ENCODE results near the gene STARD3. TPM values are rescaled to one million over a fixed set of nuclear protein-coding genes. Genes with fewer than 3 reads are reported as not detected.

The STARD3 gene
- total RNA-seq, 1 donor from 2014 or later: 59.3 TPM

- intact Hi-C loops (cut with micrococcal nuclease): no loop called here
Measured at GRCh38 chr17:39618956-39619785, 17.8 kb upstream of the STARD3 start.

- intact Hi-C loops (cut with micrococcal nuclease): no loop called here
Measured at GRCh38 chr17:39619786-39620101, 17.2 kb upstream of the STARD3 start.

GRCh38 chr17:39621523-39622379 is 15.2 kb upstream of the STARD3 start:
- intact Hi-C loops (cut with micrococcal nuclease): loop anchor here (1.0 kb wide), 4 partner anchors 133 to 406 kb away; partner anchors contain the start of genes IKZF3 and PSMD3

DNA sequence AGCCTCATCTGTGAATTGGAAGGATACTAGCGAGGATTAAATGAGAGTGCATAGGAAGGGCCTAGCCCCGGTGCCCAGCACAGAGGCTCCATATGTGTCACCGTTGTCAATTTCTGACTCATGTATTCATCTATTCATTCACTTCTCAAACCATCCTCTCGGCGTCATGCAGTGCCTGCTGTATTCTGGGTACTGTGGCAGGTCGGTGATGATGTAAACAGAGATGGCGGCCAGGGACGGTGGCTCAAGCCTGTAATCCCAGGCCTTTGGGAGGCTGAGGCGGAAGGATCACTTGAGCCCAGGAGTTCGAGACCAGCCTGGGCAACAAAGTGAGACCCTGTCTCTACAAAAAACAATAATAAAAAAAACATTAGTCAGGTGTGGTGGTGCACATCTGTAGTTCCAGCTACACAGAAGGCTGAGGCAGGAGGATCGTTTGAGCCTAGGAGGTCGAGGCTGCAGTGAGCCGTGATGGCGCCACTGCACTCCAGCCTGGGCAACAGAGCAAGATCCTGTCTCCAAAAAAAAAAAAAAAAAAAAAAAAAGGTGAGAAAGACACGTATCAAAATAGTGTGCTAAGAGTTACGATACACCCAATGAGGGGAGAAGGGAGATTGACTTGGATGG is 14.5 kb upstream of the STARD3 start:
- intact Hi-C loops (cut with micrococcal nuclease): loop anchor here (1.0 kb wide), 5 partner anchors 74 to 405 kb away; partner anchors contain the start of genes IKZF3 and PSMD3

GRCh38 chr17:39623356-39623950 is 13.5 kb upstream of the STARD3 start:
- intact Hi-C loops (cut with micrococcal nuclease): loop anchor here (1.0 kb wide), 1 partner anchor 75 kb away; no protein-coding TSS in a partner anchor

DNA sequence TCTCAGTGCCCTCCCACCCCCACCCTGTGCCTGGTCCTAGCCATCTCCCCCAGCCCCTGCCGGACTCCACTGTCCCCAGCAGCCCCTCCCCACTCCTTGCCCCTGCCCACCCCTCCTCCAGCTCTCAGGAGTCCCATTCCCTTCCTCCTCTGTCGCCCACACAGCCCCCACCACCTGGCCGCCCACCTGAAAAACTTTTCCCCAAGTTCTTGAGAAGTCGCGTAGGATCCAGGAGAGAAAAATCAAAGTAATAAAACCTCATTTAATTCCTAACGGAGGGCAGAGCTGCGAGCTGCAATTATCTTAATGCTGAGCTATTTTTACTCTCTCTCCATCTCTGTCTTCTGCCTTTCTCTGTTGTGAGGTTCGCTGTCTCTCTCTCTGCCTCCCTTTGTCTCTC is 12.6 kb upstream of the STARD3 start:
- intact Hi-C loops (cut with micrococcal nuclease): no loop called here

DNA sequence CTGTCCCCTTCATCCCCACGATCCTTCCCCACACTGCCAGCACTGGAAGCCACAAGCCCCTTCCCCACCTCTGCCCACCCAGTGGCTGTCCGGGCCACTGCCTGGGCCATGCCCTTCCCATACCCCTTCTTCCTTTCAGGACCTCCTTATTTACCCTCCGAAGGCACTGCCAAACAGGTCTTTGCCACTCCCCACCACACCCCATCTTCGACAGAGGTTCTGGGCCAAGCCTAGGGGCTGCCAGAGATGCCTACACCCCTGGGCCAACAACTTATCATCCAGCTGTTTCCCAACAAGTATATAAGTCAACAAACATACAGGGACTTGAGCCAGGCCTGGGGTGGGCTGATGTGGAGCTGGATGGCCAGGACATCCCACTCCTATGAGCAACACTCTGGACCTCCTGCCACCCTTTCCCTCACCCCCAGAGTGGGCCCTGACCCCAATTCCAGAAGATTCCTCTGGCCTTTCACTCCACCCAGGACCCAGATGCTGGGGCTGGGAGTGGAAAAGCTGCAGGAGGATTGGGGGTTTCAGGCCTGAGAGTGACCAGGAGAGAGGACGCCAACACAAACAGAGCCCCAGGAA is 11.7 kb upstream of the STARD3 start:
- intact Hi-C loops (cut with micrococcal nuclease): no loop called here

- intact Hi-C loops (cut with micrococcal nuclease): no loop called here
Measured at GRCh38 chr17:39626171-39627046, 10.5 kb upstream of the STARD3 start, which contains the start of gene PPP1R1B. PPP1R1B (plus strand) TSS chr17:39626952; CDS start chr17:39627393, 441 bp downstream.

DNA sequence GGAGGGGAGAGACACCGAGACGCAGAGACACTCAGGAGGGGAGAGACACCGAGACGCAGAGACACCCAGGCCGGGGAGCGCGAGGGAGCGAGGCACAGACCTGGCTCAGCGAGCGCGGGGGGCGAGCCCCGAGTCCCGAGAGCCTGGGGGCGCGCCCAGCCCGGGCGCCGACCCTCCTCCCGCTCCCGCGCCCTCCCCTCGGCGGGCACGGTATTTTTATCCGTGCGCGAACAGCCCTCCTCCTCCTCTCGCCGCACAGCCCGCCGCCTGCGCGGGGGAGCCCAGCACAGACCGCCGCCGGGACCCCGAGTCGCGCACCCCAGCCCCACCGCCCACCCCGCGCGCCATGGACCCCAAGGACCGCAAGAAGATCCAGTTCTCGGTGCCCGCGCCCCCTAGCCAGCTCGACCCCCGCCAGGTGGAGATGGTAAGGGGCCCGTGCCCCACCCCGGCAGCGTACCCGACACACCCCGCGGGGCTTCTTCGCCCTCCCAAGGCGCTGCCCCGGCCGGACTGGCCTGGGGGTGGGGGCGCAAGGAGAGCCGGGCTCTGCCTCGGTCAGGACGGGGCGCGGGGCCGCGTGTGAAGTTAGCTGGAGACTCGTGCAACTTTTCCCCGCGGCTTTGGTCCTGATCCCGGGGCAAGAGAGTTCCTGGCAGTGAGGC is 9.8 kb upstream of the STARD3 start:
- intact Hi-C loops (cut with micrococcal nuclease): no loop called here

GRCh38 chr17:39627712-39628516 is 9.0 kb upstream of the STARD3 start:
- intact Hi-C loops (cut with micrococcal nuclease): no loop called here

GRCh38 chr17:39628655-39629493 is 8.1 kb upstream of the STARD3 start:
- intact Hi-C loops (cut with micrococcal nuclease): no loop called here

- intact Hi-C loops (cut with micrococcal nuclease): no loop called here
Measured at GRCh38 chr17:39629494-39629880, 7.5 kb upstream of the STARD3 start.

GRCh38 chr17:39629898-39630297 is 7.0 kb upstream of the STARD3 start:
- intact Hi-C loops (cut with micrococcal nuclease): loop anchor here (10.0 kb wide), 1 partner anchor 325 kb away; no protein-coding TSS in a partner anchor

- intact Hi-C loops (cut with micrococcal nuclease): loop anchor here (10.0 kb wide), 1 partner anchor 323 kb away; no protein-coding TSS in a partner anchor
Measured at GRCh38 chr17:39631403-39631802, 5.5 kb upstream of the STARD3 start.

DNA sequence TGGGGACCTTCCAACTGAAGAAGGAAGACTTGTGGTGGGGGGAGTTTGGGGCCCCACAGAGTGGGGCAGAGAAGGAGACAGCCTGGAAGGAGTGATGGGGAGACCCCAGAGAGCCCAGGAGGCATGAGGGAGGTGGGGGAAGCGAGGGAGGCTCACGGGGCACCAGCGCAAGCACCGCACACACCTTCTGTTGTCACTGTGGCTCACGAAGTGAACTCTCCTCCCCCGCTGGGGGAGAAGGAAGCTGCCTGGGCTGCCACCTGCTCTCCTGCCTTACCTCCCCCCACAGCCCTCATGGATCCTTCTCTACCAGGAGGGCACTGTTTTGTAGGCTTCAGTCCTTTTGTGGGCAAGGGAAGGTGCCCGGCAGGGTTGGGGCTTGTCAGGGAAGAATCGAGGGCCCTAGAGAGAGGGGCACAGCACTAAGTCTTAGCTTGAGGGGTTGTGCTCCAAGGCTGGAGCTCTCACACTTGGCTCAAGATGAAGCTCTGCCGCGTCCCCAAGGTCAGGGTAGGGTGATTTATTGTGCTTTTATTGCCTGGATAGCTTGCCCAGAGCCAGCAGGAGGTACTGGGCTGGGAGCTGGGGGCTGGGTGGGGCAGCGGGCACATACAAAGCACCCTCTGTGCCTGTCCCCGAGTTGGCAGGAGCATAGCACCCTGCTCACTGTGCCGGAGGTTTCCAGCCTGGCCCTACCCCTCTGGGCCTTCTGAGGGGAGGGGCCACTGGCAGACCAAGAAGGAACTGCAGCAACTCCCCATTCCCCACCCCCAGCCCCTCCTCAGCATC is 4.6 kb upstream of the STARD3 start:
- intact Hi-C loops (cut with micrococcal nuclease): loop anchor here (10.0 kb wide), 1 partner anchor 322 kb away; no protein-coding TSS in a partner anchor

GRCh38 chr17:39633570-39634183 is 3.3 kb upstream of the STARD3 start:
- intact Hi-C loops (cut with micrococcal nuclease): loop anchor here (10.0 kb wide), 1 partner anchor 321 kb away; no protein-coding TSS in a partner anchor

Data from T-helper 2 cell treated with Interferon-gamma antibody and Interleukin-4, amounts not matched to agents 100 ng/mL and 5 ng/mL, for 36 hours (primary cell).